ENCODE results near the gene WNK2.
"Not testable (repeated sequence)": the region's sequence is repeated elsewhere in the genome, so short reads cannot be mapped to it uniquely, and the experiment has no call there.

The WNK2 gene

DNA sequence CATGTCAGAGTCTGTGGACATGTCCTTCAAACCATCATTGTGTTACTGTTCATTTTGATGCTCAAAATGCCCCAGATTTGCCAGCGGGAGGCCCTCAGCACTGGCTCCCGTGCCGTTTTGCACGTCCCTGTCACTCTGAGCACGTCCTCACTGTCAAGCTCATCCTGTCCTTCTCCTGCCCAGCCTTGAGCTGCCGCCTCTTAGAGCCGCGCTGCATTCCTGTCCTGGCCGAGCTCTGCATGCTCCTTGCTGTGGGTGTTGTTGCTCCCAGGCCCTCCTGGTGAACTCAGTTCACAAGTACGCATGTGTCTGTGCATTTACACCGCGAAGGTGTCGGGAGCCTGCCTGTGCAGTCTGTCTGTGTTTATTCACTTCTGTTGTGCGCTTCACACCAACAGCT, 62.2 kb downstream of the WNK2 start:
- TF ChIP-seq ZFX (IDR thresholded peaks at IDR 0.05): no peak
- TF ChIP-seq, protein P1, sequence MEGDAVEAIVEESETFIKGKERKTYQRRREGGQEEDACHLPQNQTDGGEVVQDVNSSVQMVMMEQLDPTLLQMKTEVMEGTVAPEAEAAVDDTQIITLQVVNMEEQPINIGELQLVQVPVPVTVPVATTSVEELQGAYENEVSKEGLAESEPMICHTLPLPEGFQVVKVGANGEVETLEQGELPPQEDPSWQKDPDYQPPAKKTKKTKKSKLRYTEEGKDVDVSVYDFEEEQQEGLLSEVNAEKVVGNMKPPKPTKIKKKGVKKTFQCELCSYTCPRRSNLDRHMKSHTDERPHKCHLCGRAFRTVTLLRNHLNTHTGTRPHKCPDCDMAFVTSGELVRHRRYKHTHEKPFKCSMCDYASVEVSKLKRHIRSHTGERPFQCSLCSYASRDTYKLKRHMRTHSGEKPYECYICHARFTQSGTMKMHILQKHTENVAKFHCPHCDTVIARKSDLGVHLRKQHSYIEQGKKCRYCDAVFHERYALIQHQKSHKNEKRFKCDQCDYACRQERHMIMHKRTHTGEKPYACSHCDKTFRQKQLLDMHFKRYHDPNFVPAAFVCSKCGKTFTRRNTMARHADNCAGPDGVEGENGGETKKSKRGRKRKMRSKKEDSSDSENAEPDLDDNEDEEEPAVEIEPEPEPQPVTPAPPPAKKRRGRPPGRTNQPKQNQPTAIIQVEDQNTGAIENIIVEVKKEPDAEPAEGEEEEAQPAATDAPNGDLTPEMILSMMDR (conservative IDR thresholded peaks at IDR 0.05): no peak
- H3K27ac ChIP-seq: no peak overlapping the region

DNA sequence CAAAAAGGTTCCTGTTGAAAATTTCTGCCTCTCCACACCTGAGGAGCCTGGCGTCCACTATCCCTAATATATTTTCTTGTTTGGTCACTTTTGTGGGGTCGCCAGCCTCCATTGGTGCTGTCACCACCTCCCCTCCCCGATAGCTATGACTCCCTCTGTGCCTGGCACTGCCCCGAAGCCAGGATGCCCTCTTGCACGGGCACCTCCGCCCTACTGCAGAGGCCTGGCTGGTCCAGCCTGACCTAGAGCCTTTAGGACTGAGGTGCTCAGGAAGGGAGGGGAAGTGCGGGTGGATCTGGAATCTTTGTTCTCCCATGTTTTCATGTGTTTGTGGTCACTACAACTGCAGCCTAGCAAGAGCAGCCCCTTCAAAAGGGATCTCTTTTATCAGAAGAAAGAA, 62.6 kb downstream of the WNK2 start:
- TF ChIP-seq, protein P1 (conservative IDR thresholded peaks at IDR 0.05): no peak
- TF ChIP-seq ZFX (IDR thresholded peaks at IDR 0.05): no peak
- no peak overlapping the region for H3K27ac ChIP-seq

DNA sequence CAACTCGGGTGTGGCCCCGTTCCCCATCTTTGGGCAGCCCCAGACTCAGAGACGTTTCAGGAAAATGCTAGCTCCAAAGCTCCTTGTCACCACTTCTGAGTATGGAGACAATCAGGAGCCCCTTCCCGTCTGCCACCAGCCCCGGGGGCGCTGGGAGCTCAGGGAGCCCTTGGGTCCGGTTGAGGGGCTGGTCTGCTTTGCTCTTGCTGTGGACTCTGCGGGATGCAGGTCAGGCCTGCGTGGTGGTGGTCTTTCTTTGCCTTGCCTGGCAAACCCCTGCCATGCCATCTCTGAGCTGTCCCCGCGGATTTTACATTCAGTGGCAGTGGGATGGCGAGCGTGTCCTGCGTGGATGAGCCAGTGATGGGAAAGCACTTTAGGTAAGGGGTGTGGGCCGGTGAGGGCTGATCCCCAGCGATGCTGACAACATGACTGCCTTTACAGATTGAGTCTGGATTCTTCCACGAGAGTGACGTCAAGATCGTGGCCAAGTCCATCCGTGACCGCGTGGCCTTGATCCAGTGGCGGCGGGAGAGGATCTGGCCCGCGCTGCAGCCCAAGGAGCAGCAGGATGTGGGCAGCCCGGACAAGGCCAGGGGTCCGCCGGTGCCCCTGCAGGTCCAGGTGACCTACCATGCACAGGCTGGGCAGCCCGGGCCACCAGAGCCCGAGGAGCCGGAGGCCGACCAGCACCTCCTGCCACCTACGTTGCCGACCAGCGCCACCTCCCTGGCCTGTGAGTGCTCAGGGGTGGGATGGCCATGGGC, 63.3 kb downstream of the WNK2 start:
- TF ChIP-seq, protein P1 (conservative IDR thresholded peaks at IDR 0.05): no peak
- TF ChIP-seq ZFX (IDR thresholded peaks at IDR 0.05): no peak
- H3K27ac ChIP-seq: no peak overlapping the region

DNA sequence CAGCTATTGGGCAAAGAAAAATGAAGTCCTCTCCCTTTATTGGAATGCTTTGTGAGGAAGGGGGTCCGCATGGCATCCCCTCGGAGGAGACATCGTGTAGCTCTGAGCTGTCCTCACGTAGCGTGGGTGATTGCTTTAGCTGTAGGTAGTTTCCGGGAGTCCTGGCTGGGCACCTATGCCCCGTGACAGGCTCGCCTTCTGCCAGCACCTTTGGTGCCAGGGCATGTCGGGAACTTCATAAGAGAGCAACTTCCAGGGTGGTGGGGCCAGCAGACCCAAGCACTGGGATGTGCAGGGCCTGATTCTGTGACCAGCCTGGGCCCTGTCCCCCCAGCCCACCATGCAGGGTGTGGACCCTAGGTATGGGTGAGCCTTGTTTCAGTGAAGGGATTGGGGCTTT, 64.0 kb downstream of the WNK2 start:
- no peak overlapping the region for H3K27ac ChIP-seq
- TF ChIP-seq, protein P1 (conservative IDR thresholded peaks at IDR 0.05): no peak
- TF ChIP-seq ZFX (IDR thresholded peaks at IDR 0.05): no peak

DNA sequence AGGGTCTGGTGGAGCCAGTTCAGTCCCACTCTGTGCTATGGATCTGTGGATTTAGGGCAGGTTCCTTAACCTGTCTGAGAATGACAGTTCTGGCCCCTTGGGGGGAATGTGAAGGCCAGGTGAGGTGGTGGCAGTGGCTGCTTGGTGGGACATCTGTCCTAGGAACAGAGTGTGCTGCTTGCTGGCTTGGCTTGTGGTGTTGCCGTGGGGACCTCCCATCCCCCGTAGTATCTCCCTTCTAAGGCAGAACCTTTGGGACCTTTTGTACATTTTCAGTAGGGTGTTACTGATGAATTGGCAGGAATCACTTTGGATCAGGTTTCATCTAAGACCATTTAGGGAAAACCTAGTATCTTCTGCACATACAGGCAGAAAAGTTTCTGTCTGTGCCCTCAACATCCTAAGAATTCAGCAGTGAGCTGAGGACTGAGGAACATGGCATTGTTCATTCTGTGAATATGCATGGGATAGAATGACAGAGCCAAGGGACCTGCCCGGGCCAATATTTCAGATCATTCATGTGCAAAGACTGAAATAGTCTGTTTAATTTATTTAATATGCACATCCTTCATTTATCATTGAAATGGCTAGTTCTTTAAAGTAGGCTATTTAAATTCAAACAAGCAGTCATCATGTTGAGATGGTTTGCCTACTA, 64.6 kb downstream of the WNK2 start:
- no peak for TF ChIP-seq ZFX (IDR thresholded peaks at IDR 0.05)
- H3K27ac ChIP-seq: no peak overlapping the region

DNA sequence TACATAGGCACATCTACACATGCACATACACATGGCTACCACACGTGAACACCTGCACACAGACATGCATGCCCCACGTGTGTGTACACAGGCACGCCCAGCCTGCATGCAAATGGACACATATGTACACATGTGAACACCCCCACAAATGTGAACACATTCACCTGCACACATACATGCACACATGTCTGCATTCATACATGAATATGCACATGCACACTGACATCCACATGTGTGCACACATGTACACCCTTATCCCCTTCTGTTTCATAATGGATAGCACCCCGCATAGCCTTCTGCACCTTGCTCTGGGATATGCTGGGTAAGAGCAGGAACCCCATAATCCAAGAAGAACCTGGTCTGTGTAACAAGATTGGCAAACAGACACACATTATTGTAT, 66.2 kb downstream of the WNK2 start:
- H3K27ac ChIP-seq: no peak overlapping the region
- TF ChIP-seq, protein P1 (conservative IDR thresholded peaks at IDR 0.05): no peak
- no peak for TF ChIP-seq ZFX (IDR thresholded peaks at IDR 0.05)

DNA sequence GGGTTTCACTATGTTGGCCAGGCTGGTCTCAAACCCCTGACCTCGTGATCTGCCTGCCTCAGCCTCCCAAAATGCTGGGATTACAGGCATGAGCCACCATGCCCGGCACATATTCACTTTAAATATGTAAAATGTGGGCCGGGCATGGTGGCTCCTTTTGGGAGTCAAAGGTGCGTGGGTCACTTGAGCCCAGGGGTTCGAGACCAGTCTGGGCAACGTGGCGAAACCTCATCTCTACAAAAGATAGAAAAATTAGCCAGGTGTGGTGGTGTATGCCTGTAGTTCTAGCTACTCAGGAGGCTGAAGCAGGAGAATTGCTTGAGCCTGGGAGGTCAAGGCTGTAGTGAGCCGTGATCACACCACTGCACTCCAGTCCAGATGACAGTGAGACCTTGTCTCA, 67.4 kb downstream of the WNK2 start:
- not testable (repeated sequence) for H3K27ac ChIP-seq

DNA sequence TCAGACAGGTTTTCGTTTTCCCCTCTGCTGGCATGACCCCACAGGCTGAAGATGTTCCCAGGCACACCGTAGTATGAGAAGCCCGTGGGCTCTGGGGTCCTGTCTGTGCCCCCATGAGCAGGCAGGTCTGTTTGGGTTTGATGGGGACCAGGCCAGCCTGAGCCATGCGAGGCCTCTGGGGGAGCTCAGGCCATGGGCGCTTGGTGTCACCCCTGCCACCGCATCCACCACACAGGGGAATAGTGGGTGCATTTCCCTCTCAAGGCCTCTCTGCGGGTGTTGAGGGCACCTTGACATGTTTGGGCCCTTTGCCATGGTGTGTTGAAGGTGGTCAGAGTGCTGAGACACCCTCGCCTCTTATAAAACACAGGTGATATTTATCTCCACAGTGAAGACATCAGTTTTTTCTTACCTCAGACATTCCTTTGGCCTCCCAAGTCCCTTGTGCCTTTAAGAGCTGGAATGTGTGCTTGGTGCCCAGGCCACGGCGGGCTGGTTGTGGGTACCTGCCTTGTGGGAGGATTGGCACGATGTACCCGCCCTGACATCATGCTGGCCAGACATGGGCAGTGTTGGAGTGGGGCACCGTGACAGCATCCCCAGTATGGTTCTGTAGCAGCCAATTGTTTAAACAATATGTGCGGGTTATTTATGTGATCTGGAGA, 68.3 kb downstream of the WNK2 start:
- TF ChIP-seq, protein P1 (conservative IDR thresholded peaks at IDR 0.05): no peak
- no peak for TF ChIP-seq ZFX (IDR thresholded peaks at IDR 0.05)
- no peak overlapping the region for H3K27ac ChIP-seq

All from C4-2B (cell line).